Measurements from ENCODE around the gene KSR1. TPM values are rescaled to one million over a fixed set of nuclear protein-coding genes. Genes with fewer than 3 reads are reported as not detected.
A peak's percentile ranks its signal among the peaks of the same experiment; 100 is the strongest.

Gene KSR1
- total and polyA plus RNA-seq, 11 donors = 6.1 to 31.1 (median 7.5) TPM

DNA sequence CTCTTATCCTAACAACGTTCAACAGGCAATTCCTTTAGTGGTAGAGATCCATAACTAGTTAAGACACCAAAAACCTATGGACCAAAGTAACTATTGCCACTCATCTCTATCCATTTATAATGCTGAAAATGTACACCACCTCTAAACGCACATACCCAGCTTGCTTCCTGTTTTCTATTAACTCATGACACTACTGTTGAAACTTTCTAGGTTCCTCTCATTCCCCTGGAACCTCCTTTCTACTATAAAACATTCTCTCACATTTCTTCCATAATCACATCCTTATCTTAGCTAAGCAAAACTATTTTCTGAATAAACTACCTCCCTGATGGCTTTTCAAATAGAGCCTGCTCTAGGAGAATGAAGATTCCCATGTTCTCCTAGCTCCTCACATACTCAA is 42.9 kb upstream of the KSR1 start:
- no peak for TF ChIP-seq POLR2A (IDR thresholded peaks at IDR 0.05)
- TF ChIP-seq, protein P1, sequence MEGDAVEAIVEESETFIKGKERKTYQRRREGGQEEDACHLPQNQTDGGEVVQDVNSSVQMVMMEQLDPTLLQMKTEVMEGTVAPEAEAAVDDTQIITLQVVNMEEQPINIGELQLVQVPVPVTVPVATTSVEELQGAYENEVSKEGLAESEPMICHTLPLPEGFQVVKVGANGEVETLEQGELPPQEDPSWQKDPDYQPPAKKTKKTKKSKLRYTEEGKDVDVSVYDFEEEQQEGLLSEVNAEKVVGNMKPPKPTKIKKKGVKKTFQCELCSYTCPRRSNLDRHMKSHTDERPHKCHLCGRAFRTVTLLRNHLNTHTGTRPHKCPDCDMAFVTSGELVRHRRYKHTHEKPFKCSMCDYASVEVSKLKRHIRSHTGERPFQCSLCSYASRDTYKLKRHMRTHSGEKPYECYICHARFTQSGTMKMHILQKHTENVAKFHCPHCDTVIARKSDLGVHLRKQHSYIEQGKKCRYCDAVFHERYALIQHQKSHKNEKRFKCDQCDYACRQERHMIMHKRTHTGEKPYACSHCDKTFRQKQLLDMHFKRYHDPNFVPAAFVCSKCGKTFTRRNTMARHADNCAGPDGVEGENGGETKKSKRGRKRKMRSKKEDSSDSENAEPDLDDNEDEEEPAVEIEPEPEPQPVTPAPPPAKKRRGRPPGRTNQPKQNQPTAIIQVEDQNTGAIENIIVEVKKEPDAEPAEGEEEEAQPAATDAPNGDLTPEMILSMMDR (IDR thresholded peaks at IDR 0.05) = no peak
- Histone ChIP-seq H3K4me1 (peaks cover 0 to 25% (median 5%) of the 10 kb centered on the region in 12 donors), H3K27me3 (no peaks in the 10 kb centered on the region), H3K27ac (peak overlapping the region in 1 of 12 donors; percentile 50), H3K36me3 (no peaks in the 10 kb centered on the region), H3K4me3 (no peak overlapping the region), H3K9me3 (no peaks in the 10 kb centered on the region)
- no peak for ATAC-seq
- intact Hi-C loops (cut with DNase I) = no loop called here
- no peak for DNase-seq
- 51 to 69% (median 56%) methylated on average over 2 of the region's 2 CpGs for WGBS, 4 donors

DNA sequence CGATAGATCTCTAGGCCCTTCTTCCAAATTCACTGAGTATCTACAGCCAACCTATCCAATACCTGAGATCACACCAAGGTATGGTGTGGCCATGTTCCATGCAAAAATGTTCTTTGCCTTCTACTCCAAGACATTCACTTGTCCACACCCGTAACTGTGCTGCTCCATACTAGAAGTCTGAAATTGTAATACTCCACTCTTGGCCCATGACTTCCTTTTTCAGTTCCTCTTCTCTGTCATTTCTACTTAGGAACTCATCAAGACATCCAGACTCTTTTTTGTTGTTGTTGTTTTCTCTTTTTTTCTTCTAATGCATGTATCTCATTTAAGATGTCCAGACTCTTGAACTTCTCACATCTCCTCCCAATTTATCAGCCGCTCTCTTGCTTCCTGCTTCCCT is 42.5 kb upstream of the KSR1 start:
- peaks cover 0 to 20% (median 1%) of the 10 kb centered on the region in 12 donors for H3K4me1 ChIP-seq
- H3K27me3 ChIP-seq = no peaks in the 10 kb centered on the region
- TF ChIP-seq, protein P1 (IDR thresholded peaks at IDR 0.05) = no peak
- no peak for TF ChIP-seq POLR2A (IDR thresholded peaks at IDR 0.05)
- no peaks in the 10 kb centered on the region for H3K9me3 ChIP-seq
- intact Hi-C loops (cut with DNase I) = no loop called here
- peak overlapping the region in 1 of 12 donors; percentile 50 for H3K27ac ChIP-seq
- H3K4me3 ChIP-seq = no peak overlapping the region
- DNase-seq = no peak
- H3K36me3 ChIP-seq = no peaks in the 10 kb centered on the region
- WGBS, 4 donors = 88 to 93% (median 89%) methylated on average over 3 of the region's 3 CpGs
- ATAC-seq = no peak

DNA sequence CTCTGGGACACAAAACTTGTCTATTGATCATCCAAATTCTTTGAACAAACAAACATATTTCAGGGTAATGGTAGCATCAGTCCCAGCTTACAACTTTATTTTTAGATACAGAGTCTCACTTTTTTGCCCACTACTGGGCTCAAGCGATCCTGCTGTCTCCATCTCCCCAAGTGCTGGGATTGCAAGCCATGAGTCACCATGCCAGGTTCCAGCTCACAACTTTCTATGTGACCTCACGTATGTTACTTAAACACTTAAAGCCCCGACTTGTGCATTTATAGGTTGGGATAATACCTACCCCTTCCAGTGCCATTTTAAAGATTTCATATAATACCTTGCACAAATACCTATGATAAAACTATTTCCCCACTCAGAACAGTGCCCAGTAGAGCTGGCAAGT is 42.0 kb upstream of the KSR1 start:
- 85 to 98% (median 89%) methylated on average over 3 of the region's 3 CpGs for WGBS, 4 donors
- H3K4me3 ChIP-seq = no peak overlapping the region
- TF ChIP-seq, protein P1 (IDR thresholded peaks at IDR 0.05) = no peak
- TF ChIP-seq POLR2A (IDR thresholded peaks at IDR 0.05) = no peak
- H3K36me3 ChIP-seq = no peaks in the 10 kb centered on the region
- no peaks in the 10 kb centered on the region for H3K27me3 ChIP-seq
- H3K27ac ChIP-seq = no peak overlapping the region
- no peaks in the 10 kb centered on the region for H3K9me3 ChIP-seq
- ATAC-seq (no peak), DNase-seq (no peak)
- H3K4me1 ChIP-seq = peaks cover 0 to 15% (median 0%) of the 10 kb centered on the region in 12 donors
- intact Hi-C loops (cut with DNase I) = no loop called here

DNA sequence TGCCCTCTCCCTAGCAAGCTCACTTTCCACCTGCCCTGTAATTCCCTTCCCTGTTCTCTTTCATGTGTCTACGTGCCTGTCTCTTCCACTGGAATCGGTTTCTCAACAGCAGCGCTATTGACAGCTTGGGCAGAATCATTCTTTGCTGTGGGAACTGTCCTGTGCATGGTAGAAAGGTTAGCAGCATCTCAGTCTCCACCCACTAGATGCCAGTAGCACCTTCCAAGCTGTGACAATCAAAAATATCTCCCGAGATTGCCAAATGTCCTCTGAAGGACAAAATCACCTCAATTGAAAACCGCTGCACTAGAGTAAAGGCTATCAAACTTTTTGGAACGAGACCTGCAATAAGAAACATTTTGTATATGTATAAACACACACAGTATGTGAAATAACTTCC is 41.6 kb upstream of the KSR1 start:
- no peaks in the 10 kb centered on the region for H3K36me3 ChIP-seq
- DNase-seq (no peak), ATAC-seq (no peak)
- intact Hi-C loops (cut with DNase I) = no loop called here
- no peak overlapping the region for H3K27ac ChIP-seq
- H3K27me3 ChIP-seq = no peaks in the 10 kb centered on the region
- WGBS, 4 donors = 77 to 88% (median 86%) methylated on average over 6 of the region's 6 CpGs
- no peaks in the 10 kb centered on the region for H3K9me3 ChIP-seq
- H3K4me1 ChIP-seq = peaks cover 0 to 15% (median 0%) of the 10 kb centered on the region in 12 donors
- no peak for TF ChIP-seq POLR2A (IDR thresholded peaks at IDR 0.05)
- TF ChIP-seq, protein P1 (IDR thresholded peaks at IDR 0.05) = no peak
- H3K4me3 ChIP-seq = no peak overlapping the region
